Measurements from ENCODE around the gene ETV6.

The ETV6 gene

GRCh38 chr12:11771356-11771755, 121.9 kb downstream of the ETV6 start:
- peak; percentile 24 for DNase-seq (ENCODE audit: low spot score)
- in situ Hi-C loops (cut with MboI; ENCODE audit: low pct_unique_long_range_greater_than_20kb, low sequenced_read_pairs, unreplicated experiment) = loop anchor here (25.0 kb wide), 1 partner anchor 241 kb away; no protein-coding TSS in a partner anchor
- TF ChIP-seq CTCF (IDR thresholded peaks at IDR 0.05; ENCODE audit: extremely low read depth, insufficient read depth, missing control alignments) = no peak

- in situ Hi-C loops (cut with MboI; ENCODE audit: low pct_unique_long_range_greater_than_20kb, low sequenced_read_pairs, unreplicated experiment) = loop anchor here (25.0 kb wide), 1 partner anchor 240 kb away; no protein-coding TSS in a partner anchor
- TF ChIP-seq CTCF (IDR thresholded peaks at IDR 0.05; ENCODE audit: extremely low read depth, insufficient read depth, missing control alignments) = no peak
These were observed 122.5 kb downstream of the ETV6 start for GRCh38 chr12:11771895-11772502.

GRCh38 chr12:11773889-11774677, 124.6 kb downstream of the ETV6 start:
- in situ Hi-C loops (cut with MboI; ENCODE audit: low pct_unique_long_range_greater_than_20kb, low sequenced_read_pairs, unreplicated experiment) = loop anchor here (25.0 kb wide), 1 partner anchor 238 kb away; no protein-coding TSS in a partner anchor
- no peak for TF ChIP-seq CTCF (IDR thresholded peaks at IDR 0.05; ENCODE audit: extremely low read depth, insufficient read depth, missing control alignments)
- no peak for DNase-seq (ENCODE audit: low spot score)

More at GRCh38 chr12:11771895-11772502, 122.5 kb downstream of the ETV6 start:
- DNase-seq (ENCODE audit: low spot score) = no peak

- in situ Hi-C loops (cut with MboI; ENCODE audit: low pct_unique_long_range_greater_than_20kb, low sequenced_read_pairs, unreplicated experiment) = loop anchor here (25.0 kb wide), 1 partner anchor 237 kb away; no protein-coding TSS in a partner anchor
- DNase-seq (ENCODE audit: low spot score) = no peak
- no peak for TF ChIP-seq CTCF (IDR thresholded peaks at IDR 0.05; ENCODE audit: extremely low read depth, insufficient read depth, missing control alignments)
These were observed 125.3 kb downstream of the ETV6 start for GRCh38 chr12:11774821-11775220.

GRCh38 chr12:11776316-11776715, 126.8 kb downstream of the ETV6 start:
- no peak for DNase-seq (ENCODE audit: low spot score)
- TF ChIP-seq CTCF (IDR thresholded peaks at IDR 0.05; ENCODE audit: extremely low read depth, insufficient read depth, missing control alignments) = no peak
- in situ Hi-C loops (cut with MboI; ENCODE audit: low pct_unique_long_range_greater_than_20kb, low sequenced_read_pairs, unreplicated experiment) = no loop called here

GRCh38 chr12:11777451-11777850, 128.0 kb downstream of the ETV6 start:
- no peak for DNase-seq (ENCODE audit: low spot score)
- TF ChIP-seq CTCF (IDR thresholded peaks at IDR 0.05; ENCODE audit: extremely low read depth, insufficient read depth, missing control alignments) = no peak
- in situ Hi-C loops (cut with MboI; ENCODE audit: low pct_unique_long_range_greater_than_20kb, low sequenced_read_pairs, unreplicated experiment) = no loop called here
